Endometrial microvascular endothelial cells (primary cell): ENCODE results near the gene F2RL2. TPM values are rescaled to one million over a fixed set of nuclear protein-coding genes. Genes with fewer than 3 reads are reported as not detected.

Source experiments
- in situ Hi-C: cut with HindIII; loops from 2 replicates; pipeline ENCODE4 v1.10.0; 2017; ENCODE audit warnings: low sequenced_read_pairs, low pct_unique_long_range_greater_than_20kb; ENCODE audit errors: inconsistent ontology term
- total RNA-seq: library from RNA; depleted of rRNA; stranded (reverse); fragments of >200 nt; gene quantifications from one replicate; pipeline ENCODE4 v1.2.3, GENCODE V29; 2015; ENCODE audit errors: inconsistent ontology term

Gene F2RL2
- total RNA-seq, 1 donor from 2014 or later = 2.9 TPM

DNA sequence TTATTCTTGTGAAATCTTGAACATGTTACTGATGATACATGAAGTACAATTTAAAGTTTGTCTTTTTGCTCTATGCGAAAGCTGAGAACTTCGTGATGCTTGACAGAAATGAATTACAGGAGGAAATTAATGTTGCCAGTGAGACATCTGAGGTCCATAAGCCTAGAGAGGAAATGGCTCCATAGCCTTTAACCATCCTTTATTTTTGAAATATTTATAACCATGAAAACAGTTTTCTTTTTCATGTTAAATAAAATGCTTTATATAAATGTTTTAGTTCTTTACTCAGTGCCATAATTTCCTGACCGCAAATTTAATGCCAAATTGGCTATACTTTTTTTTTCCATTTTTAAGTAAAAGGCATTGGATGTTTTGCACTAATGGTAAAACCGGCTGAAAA lies 29.1 kb downstream of the F2RL2 start:
- in situ Hi-C loops = no loop called here

GRCh38 chr5:76592692-76593091 lies 30.5 kb downstream of the F2RL2 start:
- in situ Hi-C loops = no loop called here

DNA sequence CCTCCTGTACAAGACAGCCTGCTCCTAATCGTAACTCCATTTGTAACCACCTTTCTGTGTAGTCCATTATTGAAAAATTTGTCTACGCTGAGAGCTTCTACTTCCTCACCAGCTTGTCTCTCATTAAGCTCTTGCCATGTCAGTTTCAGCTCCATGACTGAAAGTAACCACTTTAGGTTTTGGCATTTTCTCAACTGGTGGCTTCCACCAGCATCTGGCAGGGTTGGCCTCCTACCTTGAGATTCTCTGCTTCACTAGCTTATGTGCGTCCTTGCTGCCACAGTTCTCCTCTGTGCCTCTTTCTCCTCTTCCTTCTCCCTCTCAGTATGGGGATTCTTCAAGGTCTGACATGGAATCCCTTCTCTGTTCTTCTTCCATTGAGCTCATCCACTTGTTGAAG lies 31.8 kb downstream of the F2RL2 start:
- in situ Hi-C loops = no loop called here

DNA sequence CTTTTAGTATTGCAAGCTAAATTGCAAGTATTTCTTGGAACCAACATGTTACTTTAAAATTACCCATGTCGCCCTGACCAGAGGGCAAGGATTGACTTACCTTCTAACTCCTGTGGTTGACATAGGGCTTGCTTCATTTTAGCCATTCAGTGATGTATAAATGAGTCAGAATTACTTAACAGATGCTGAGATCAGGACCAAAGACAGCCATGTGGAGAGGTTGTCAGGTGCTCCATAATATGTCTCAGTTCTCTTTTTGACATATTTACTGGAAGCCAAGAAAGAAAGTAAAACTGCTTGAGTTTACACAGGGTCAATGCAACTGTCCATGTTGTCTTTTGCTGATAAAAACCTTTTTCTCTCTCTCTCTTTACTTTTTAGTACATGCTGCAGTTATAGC lies 33.2 kb downstream of the F2RL2 start:
- in situ Hi-C loops = no loop called here

DNA sequence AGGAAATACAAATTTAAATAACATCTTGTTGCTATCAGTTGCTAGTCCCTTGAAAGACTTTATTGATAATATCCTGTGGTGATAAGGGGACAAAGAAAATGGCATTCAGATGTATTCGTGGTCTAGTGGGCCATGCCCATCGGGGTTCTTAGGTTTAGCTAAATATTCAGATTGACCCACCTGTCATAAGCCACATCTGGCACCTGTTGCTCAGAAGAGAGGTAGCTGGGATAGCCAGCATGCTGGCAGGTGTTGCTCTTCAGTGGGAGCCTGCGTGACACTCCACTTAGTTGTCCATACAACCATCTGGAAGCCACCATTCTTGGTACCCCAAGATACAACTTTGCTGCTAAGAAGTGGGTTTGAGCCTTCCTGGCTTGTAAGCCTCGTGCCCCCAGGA lies 36.7 kb downstream of the F2RL2 start:
- in situ Hi-C loops = no loop called here

DNA sequence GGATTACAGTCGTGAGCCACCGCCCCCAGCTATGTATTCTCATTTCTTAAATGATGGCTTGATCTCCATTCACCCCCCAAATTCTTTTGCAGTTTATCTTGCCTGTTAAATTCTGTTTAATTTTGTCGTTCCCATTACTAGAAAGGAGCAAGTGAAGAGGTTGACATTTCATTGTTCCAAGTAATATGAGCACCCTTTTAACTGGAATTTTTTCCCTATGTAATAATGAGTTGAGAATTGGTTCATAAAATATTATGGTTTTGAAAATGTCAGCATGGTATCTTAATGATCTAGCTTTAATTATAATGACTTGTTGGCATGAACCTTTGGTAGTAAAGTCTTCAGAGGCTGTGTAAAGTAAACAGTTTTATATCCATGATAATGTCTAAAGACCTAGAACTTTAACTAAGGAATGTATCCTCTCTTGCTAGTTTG lies 37.4 kb downstream of the F2RL2 start:
- in situ Hi-C loops = no loop called here

- in situ Hi-C loops = no loop called here
These were observed 39.8 kb downstream of the F2RL2 start for GRCh38 chr5:76583163-76584047.

DNA sequence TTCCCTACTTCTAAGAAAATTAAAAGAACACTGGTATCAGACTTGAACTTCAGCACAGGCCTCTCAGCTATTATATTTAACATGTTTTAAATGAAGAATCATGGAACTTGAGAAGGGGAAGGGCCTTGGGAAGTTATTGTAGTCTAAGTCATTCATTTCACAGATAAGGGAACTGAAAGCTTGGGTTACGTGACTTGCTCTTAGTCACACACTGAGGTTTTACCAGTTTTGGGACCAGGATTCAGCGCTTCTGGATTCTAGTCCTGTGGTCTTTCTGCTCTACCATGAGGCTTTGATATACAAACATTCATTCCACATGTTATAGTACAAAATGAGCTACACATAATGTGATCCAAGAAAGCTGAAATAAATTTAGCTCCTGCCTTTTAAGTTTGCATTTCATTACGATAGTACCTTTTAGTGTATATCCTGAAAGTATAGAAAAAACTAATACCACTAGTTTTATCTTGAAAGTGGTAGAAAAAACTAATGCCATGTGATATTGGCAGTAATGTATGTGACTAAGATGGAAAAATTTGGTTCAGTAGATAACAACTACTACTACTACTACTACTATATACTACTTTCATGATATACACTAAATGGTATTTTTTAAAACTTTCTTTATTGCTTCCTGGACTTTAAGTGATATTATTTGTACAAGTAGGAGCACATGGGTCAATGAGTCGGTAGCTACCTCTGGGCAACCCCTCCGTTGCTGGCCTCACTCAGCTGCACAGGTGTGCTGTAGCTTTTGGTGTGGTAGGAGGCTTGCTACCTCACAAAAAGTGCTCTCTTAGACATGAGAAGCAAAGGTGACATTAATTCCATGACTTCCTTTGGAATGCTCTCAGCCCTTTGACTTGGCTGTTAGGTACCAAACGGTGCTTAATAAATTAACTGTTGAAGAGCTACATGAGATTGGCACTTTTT lies 40.7 kb downstream of the F2RL2 start:
- in situ Hi-C loops = no loop called here

GRCh38 chr5:76580981-76581380 lies 42.2 kb downstream of the F2RL2 start:
- in situ Hi-C loops = no loop called here

- in situ Hi-C loops = no loop called here
These were observed 43.9 kb downstream of the F2RL2 start for GRCh38 chr5:76579166-76579937.

- in situ Hi-C loops = no loop called here
These were observed 46.2 kb downstream of the F2RL2 start for GRCh38 chr5:76576996-76577395.

- in situ Hi-C loops = no loop called here
These were observed 46.8 kb downstream of the F2RL2 start for GRCh38 chr5:76576450-76576849.

GRCh38 chr5:76571559-76571958 lies 51.6 kb downstream of the F2RL2 start:
- in situ Hi-C loops = no loop called here

DNA sequence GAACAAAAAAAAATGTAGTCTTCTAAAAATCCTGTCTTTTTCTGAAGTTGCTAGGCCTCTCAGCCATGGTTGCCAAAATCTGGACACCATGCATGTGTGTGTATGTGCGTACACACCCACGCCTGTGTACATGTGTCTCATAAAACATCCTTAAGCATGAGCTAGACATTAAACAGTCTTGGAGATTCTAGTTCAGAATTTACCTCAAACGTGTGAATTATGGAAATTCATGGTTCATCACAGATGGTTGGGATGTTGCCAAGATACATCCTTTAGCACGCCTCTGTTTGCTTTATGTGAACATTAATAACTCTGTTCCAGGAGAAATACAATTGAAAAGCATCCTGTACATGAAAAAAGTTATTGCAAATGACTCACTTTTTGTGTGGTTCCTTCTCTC lies 53.0 kb downstream of the F2RL2 start:
- in situ Hi-C loops = no loop called here

Other genes with a start within 250 kb of the F2RL2 start
- gene IQGAP2, start 220.1 kb downstream of the F2RL2 start, total RNA-seq = 0.09 TPM
- 230 TPM for gene F2R, start 92.7 kb upstream of the F2RL2 start, total RNA-seq
- 13.8 TPM for gene F2RL1, start 195.6 kb upstream of the F2RL2 start, total RNA-seq
- gene S100Z, start 226.6 kb upstream of the F2RL2 start, total RNA-seq = not detected